PC-9 (cell line): Measurements from ENCODE around the gene CPHXL2.

Source experiments
- CTCF ChIP-seq: fragments of 200-600 bp; sonication (generic); conservative IDR thresholded peaks from 2 replicates; pipeline ENCODE4 v1.6.1; 2017; ENCODE audit warnings: mixed run types, antibody characterized with exemption, mild to moderate bottlenecking, moderate library complexity
- EZH2 ChIP-seq: fragments of 200-600 bp; sonication (generic); IDR thresholded peaks from 2 replicates; pipeline ENCODE4 v1.8.0; 2017; ENCODE audit warnings: antibody characterized with exemption, low read depth

GRCh38 chr16:75635036-75635435 is 41.8 kb downstream of the CPHXL2 start:
- TF ChIP-seq CTCF (no peak), EZH2 (no peak)
